ENCODE data around the gene C1orf21. TPM values are rescaled to one million over a fixed set of nuclear protein-coding genes. Genes with fewer than 3 reads are reported as not detected.

The C1orf21 gene
- polyA plus RNA-seq, 1 donor (not counting 4 experiments of a cell fraction or from before 2014, with no cell fraction given): 44.3 TPM

- no peak for DNase-seq (ENCODE audit: low read depth, low spot score)
- dilution Hi-C loops (cut with MboI; ENCODE audit: extremely low pct_ligation_motif_present, low sequenced_read_pairs): no loop called here
- no peak for TF ChIP-seq EZH2 (IDR thresholded peaks at IDR 0.05; ENCODE audit: low read length)
- TF ChIP-seq CTCF (optimal IDR thresholded peaks at IDR 0.05 in 1 of 3, IDR thresholded peaks at IDR 0.05 in 1 of 3, conservative IDR thresholded peaks at IDR 0.05 in 1 of 3; ENCODE audit: extremely low read depth in 1 of 3, insufficient read depth in 2 of 3, low read length in 3 of 3): no peak
These were observed 17.3 kb downstream of the C1orf21 start for GRCh38 chr1:184403961-184404726.

DNA sequence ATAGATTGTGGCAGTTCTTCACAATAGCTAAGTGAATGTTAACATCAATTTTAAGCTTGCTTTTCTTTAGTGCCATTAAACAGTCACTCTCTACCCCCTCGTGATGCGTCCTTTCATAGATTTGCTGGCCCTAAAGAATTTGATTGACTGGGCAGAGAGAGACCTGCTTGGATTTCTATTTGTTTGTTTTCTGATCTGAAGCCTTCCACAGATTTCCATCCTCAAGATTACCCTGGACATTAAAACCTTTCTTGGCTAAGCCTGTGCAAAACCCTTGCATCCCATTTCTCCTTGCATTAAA is 17.8 kb downstream of the C1orf21 start:
- Histone ChIP-seq H3K4me2 (ENCODE audit: control insufficient read depth, extremely low read depth, insufficient read depth, low read depth, low read length) (no peak overlapping the region), H4K20me1 (ENCODE audit: control insufficient read depth, extremely low read depth, insufficient read depth, low read length) (no peaks in the 10 kb centered on the region), H3K9me3 (ENCODE audit: control insufficient read depth, low read depth, low read length) (no peaks in the 10 kb centered on the region), H3K4me1 (ENCODE audit: control insufficient read depth, extremely low read depth, insufficient read depth, low read length) (peaks cover 22% of the 10 kb centered on the region), H3K27ac (ENCODE audit: control insufficient read depth, insufficient read depth, low read length) (no peak overlapping the region), H3K4me3 (ENCODE audit: control insufficient read depth in 2 of 3, extremely low read depth in 1 of 3, insufficient read depth in 2 of 3, low read depth in 1 of 3, low read length in 3 of 3) (no peak overlapping the region), H3K36me3 (ENCODE audit: control insufficient read depth in 2 of 2, extremely low read depth in 1 of 2, insufficient read depth in 2 of 2, low read length in 2 of 2) (no peaks in the 10 kb centered on the region), H3K9me1 (ENCODE audit: control insufficient read depth, extremely low read depth, insufficient read depth, low read length) (no peaks in the 10 kb centered on the region), H3K79me2 (ENCODE audit: control insufficient read depth, insufficient read depth, low read length) (peaks cover 54% of the 10 kb centered on the region), H2AFZ (ENCODE audit: control insufficient read depth, low read length) (no peak overlapping the region), H3K27me3 (ENCODE audit: control insufficient read depth, extremely low read depth, insufficient read depth, low read length) (no peaks in the 10 kb centered on the region), H3K9ac (ENCODE audit: control insufficient read depth, extremely low read depth, insufficient read depth, low read length) (no peak overlapping the region)
- DNase-seq (ENCODE audit: low read depth, low spot score) (no peak), FAIRE-seq (no peak)
- no peak for TF ChIP-seq CTCF (optimal IDR thresholded peaks at IDR 0.05 in 1 of 3, IDR thresholded peaks at IDR 0.05 in 1 of 3, conservative IDR thresholded peaks at IDR 0.05 in 1 of 3; ENCODE audit: extremely low read depth in 1 of 3, insufficient read depth in 2 of 3, low read length in 3 of 3)
- dilution Hi-C loops (cut with MboI; ENCODE audit: extremely low pct_ligation_motif_present, low sequenced_read_pairs): no loop called here

More at GRCh38 chr1:184403961-184404726, 17.3 kb downstream of the C1orf21 start:
- Histone ChIP-seq H3K27me3 (ENCODE audit: control insufficient read depth, extremely low read depth, insufficient read depth, low read length) (no peaks in the 10 kb centered on the region), H3K9me1 (ENCODE audit: control insufficient read depth, extremely low read depth, insufficient read depth, low read length) (no peaks in the 10 kb centered on the region), H3K79me2 (ENCODE audit: control insufficient read depth, insufficient read depth, low read length) (peaks cover 56% of the 10 kb centered on the region), H3K4me1 (ENCODE audit: control insufficient read depth, extremely low read depth, insufficient read depth, low read length) (peaks cover 26% of the 10 kb centered on the region), H3K9me3 (ENCODE audit: control insufficient read depth, low read depth, low read length) (no peaks in the 10 kb centered on the region), H3K27ac (ENCODE audit: control insufficient read depth, insufficient read depth, low read length) (no peak overlapping the region), H3K36me3 (ENCODE audit: control insufficient read depth in 2 of 2, extremely low read depth in 1 of 2, insufficient read depth in 2 of 2, low read length in 2 of 2) (no peaks in the 10 kb centered on the region), H3K4me3 (ENCODE audit: control insufficient read depth in 2 of 3, extremely low read depth in 1 of 3, insufficient read depth in 2 of 3, low read depth in 1 of 3, low read length in 3 of 3) (no peak overlapping the region), H3K9ac (ENCODE audit: control insufficient read depth, extremely low read depth, insufficient read depth, low read length) (no peak overlapping the region), H4K20me1 (ENCODE audit: control insufficient read depth, extremely low read depth, insufficient read depth, low read length) (no peaks in the 10 kb centered on the region), H2AFZ (ENCODE audit: control insufficient read depth, low read length) (no peak overlapping the region), H3K4me2 (ENCODE audit: control insufficient read depth, extremely low read depth, insufficient read depth, low read depth, low read length) (no peak overlapping the region)
- FAIRE-seq: peak; percentile 43
